GM19240 (cell line): ENCODE results near the gene LAIR2.

Source experiments
- DNase-seq: peaks from one replicate; pipeline ENCODE4 v3.0.0; 2011; ENCODE audit warnings: low spot score; ENCODE audit not compliant: insufficient read length

The LAIR2 gene

GRCh38 chr19:54534156-54534555 is 31.5 kb downstream of the LAIR2 start:
- DNase-seq = no peak

- no peak for DNase-seq
These were observed 33.0 kb downstream of the LAIR2 start for GRCh38 chr19:54535601-54536000.

- DNase-seq = no peak
These were observed 34.3 kb downstream of the LAIR2 start for GRCh38 chr19:54536956-54537355.

- no peak for DNase-seq
These were observed 39.1 kb downstream of the LAIR2 start for GRCh38 chr19:54541712-54542111.

GRCh38 chr19:54548806-54549205 is 46.2 kb downstream of the LAIR2 start:
- DNase-seq = no peak

GRCh38 chr19:54549224-54549623 is 46.6 kb downstream of the LAIR2 start:
- DNase-seq = no peak

- DNase-seq = no peak
These were observed 48.7 kb downstream of the LAIR2 start for GRCh38 chr19:54551293-54551692.

- DNase-seq = no peak
These were observed 49.6 kb downstream of the LAIR2 start for GRCh38 chr19:54551950-54552912.

- DNase-seq = no peak
These were observed 50.3 kb downstream of the LAIR2 start for GRCh38 chr19:54552913-54553310.

GRCh38 chr19:54554006-54554405 is 51.4 kb downstream of the LAIR2 start:
- no peak for DNase-seq

GRCh38 chr19:54554896-54555295 is 52.3 kb downstream of the LAIR2 start:
- no peak for DNase-seq

GRCh38 chr19:54556194-54556593 is 53.6 kb downstream of the LAIR2 start:
- no peak for DNase-seq

GRCh38 chr19:54558339-54558738 is 55.7 kb downstream of the LAIR2 start:
- no peak for DNase-seq
